RWPE2 (cell line): ENCODE data around the gene BAZ2B.

Experiments
- ATAC-seq: fragments of 200-7000 bp; cut with Tn5 transposase; 3 replicates; pipeline ENCODE4 v1.9.1; 2021; ENCODE audit warnings: low read depth
- DNase-seq: peaks from one replicate; pipeline ENCODE4 v3.0.0-alpha.2; 2020; ENCODE audit warnings: low spot score
- H3K27ac ChIP-seq: fragments of 450-650 bp; 2 replicates; pipeline ENCODE4 v1.5.1; 2017; ENCODE audit warnings: mild to moderate bottlenecking; ENCODE audit not compliant: poor library complexity, severe bottlenecking
- H3K27me3 ChIP-seq: fragments of 250-450 bp; sonication (Bioruptor Pico); 2 replicates; pipeline ENCODE4 v1.5.1; 2021; ENCODE audit warnings: mild to moderate bottlenecking, moderate library complexity; ENCODE audit not compliant: insufficient read depth, poor library complexity, severe bottlenecking
- H3K36me3 ChIP-seq: fragments of 250-450 bp; sonication (Bioruptor Pico); 2 replicates; pipeline ENCODE4 v1.5.1; 2020; ENCODE audit warnings: low read depth, mild to moderate bottlenecking, moderate library complexity
- H3K4me1 ChIP-seq: fragments of 250-450 bp; sonication (Bioruptor Pico); 2 replicates; pipeline ENCODE4 v1.5.1; 2021; ENCODE audit warnings: mild to moderate bottlenecking, moderate library complexity; ENCODE audit not compliant: insufficient read depth, poor library complexity, severe bottlenecking
- H3K4me3 ChIP-seq: fragments of 250-450 bp; sonication (Bioruptor Pico); 2 replicates; pipeline ENCODE4 v1.5.1; 2021; ENCODE audit warnings: mild to moderate bottlenecking, moderate library complexity; ENCODE audit not compliant: severe bottlenecking
- H3K9me3 ChIP-seq: fragments of 250-450 bp; sonication (Bioruptor Pico); 2 replicates; pipeline ENCODE4 v1.5.1; 2021; ENCODE audit warnings: mild to moderate bottlenecking, moderate library complexity; ENCODE audit not compliant: severe bottlenecking
- CTCF ChIP-seq: fragments of 450-650 bp; IDR thresholded peaks from one replicate; pipeline ENCODE4 v1.5.1; 2017; ENCODE audit warnings: mild to moderate bottlenecking, moderate library complexity; ENCODE audit not compliant: poor library complexity, severe bottlenecking

BAZ2B gene

GRCh38 chr2:159549234-159549633, 67.1 kb downstream of the BAZ2B start:
- H3K36me3 ChIP-seq: no peaks in the 10 kb centered on the region
- no peak overlapping the region for H3K4me3 ChIP-seq
- TF ChIP-seq CTCF: no peak
- no peaks in the 10 kb centered on the region for H3K9me3 ChIP-seq
- DNase-seq (no peak), ATAC-seq (peak; percentile 44; the same call in 1 of the 3 replicates)
- no peaks in the 10 kb centered on the region for H3K4me1 ChIP-seq
- no peak overlapping the region for H3K27ac ChIP-seq
- H3K27me3 ChIP-seq: no peaks in the 10 kb centered on the region

GRCh38 chr2:159546716-159547430, 69.5 kb downstream of the BAZ2B start:
- ATAC-seq (no peak), DNase-seq (no peak)
- peaks cover 2% of the 10 kb centered on the region for H3K9me3 ChIP-seq
- no peak for TF ChIP-seq CTCF
- no peak overlapping the region for H3K27ac ChIP-seq
- H3K36me3 ChIP-seq: peaks cover 6% of the 10 kb centered on the region
- no peaks in the 10 kb centered on the region for H3K4me1 ChIP-seq
- no peak overlapping the region for H3K4me3 ChIP-seq
- no peaks in the 10 kb centered on the region for H3K27me3 ChIP-seq

- DNase-seq (no peak), ATAC-seq (no peak)
- no peak overlapping the region for H3K4me3 ChIP-seq
- no peaks in the 10 kb centered on the region for H3K4me1 ChIP-seq
- no peak for TF ChIP-seq CTCF
- no peaks in the 10 kb centered on the region for H3K27me3 ChIP-seq
- peaks cover 9% of the 10 kb centered on the region for H3K36me3 ChIP-seq
- peaks cover 5% of the 10 kb centered on the region for H3K9me3 ChIP-seq
- H3K27ac ChIP-seq: no peak overlapping the region
These were observed 70.3 kb downstream of the BAZ2B start for GRCh38 chr2:159546039-159546438.

GRCh38 chr2:159545085-159545484, 71.3 kb downstream of the BAZ2B start:
- no peak for TF ChIP-seq CTCF
- no peaks in the 10 kb centered on the region for H3K4me1 ChIP-seq
- no peaks in the 10 kb centered on the region for H3K27me3 ChIP-seq
- no peak for ATAC-seq
- H3K9me3 ChIP-seq: peaks cover 5% of the 10 kb centered on the region
- peaks cover 14% of the 10 kb centered on the region for H3K36me3 ChIP-seq
- H3K27ac ChIP-seq: no peak overlapping the region
- no peak overlapping the region for H3K4me3 ChIP-seq
- DNase-seq: no peak

GRCh38 chr2:159542101-159542500, 74.2 kb downstream of the BAZ2B start:
- no peaks in the 10 kb centered on the region for H3K27me3 ChIP-seq
- DNase-seq: no peak
- H3K4me3 ChIP-seq: no peak overlapping the region
- no peak for TF ChIP-seq CTCF
- H3K36me3 ChIP-seq: peaks cover 14% of the 10 kb centered on the region
- peaks cover 5% of the 10 kb centered on the region for H3K9me3 ChIP-seq
- ATAC-seq: no peak
- no peak overlapping the region for H3K27ac ChIP-seq
- no peaks in the 10 kb centered on the region for H3K4me1 ChIP-seq
